Prostate gland (tissue), 2 donors: ENCODE results near the gene RIMBP2. TPM values are rescaled to one million over a fixed set of nuclear protein-coding genes. Genes with fewer than 3 reads are reported as not detected.

Experiments used
- DNase-seq: peaks from one replicate; pipeline ENCODE4 v3.0.0-alpha.2; 2019; ENCODE audit warnings: low spot score
- H3K27ac ChIP-seq, 2 donors: fragments of 200-600 bp; sonication (generic); 2 replicates each; pipeline ENCODE4 v1.5.1; 2017 to 2019
- H3K27me3 ChIP-seq: fragments of 200-600 bp; sonication (generic); replicated peaks from 2 replicates; pipeline ENCODE4 v1.5.1; 2019; ENCODE audit not compliant: insufficient read depth
- H3K36me3 ChIP-seq, 2 donors: fragments of 200-600 bp; sonication (generic); 1 replicate in 1 of 2; 2 replicates in 1 of 2; pipeline versions ENCODE4 v1.5.1 to v1.8.1; 2017 to 2019
- H3K4me1 ChIP-seq: fragments of 200-600 bp; sonication (generic); replicated peaks from 2 replicates; pipeline ENCODE4 v1.5.1; 2019
- H3K4me3 ChIP-seq, 2 donors: fragments of 200-600 bp; sonication (generic); 2 replicates each; pipeline ENCODE4 v1.5.1; 2017 to 2019
- H3K9me3 ChIP-seq: fragments of 200-600 bp; sonication (generic); 2 replicates; pipeline ENCODE4 v1.5.1; 2017
- POLR2A ChIP-seq: fragments of 450-650 bp; IDR thresholded peaks from one replicate; pipeline ENCODE4 v1.6.1; 2016; ENCODE audit warnings: antibody characterized with exemption, mild to moderate bottlenecking
- POLR2AphosphoS5 ChIP-seq: sonication (generic); formaldehyde crosslinking; IDR thresholded peaks from one replicate; pipeline ENCODE4 v1.6.1; 2017; ENCODE audit warnings: antibody characterized with exemption
- WGBS: methylation state at CpG from one replicate; pipeline ENCODE4 v1.1.5; 2018; 5-methylcytosine and 5-hydroxymethylcytosine counted together
- intact Hi-C: fragments of 100-400 bp; cut with DNase I; formaldehyde crosslinking; loops from one replicate; pipeline ENCODE4 v1.14.2; 2022
- total RNA-seq, 2 donors: library from RNA; depleted of rRNA; stranded (reverse); fragments of >200 nt; gene quantifications; one replicate each; pipeline ENCODE4 v1.1.0, GENCODE V29; 2016
- TF ChIP-seq, protein P1 (sequence below), 4 experiments: fragments of 200-600 bp in 2 of 4; fragments of 450-650 bp in 2 of 4; sonication (generic) in 2 of 4; IDR thresholded peaks; 1 replicate in 3 of 4; 2 replicates in 1 of 4; pipeline ENCODE4 v1.5.1; 2016 to 2019; ENCODE audit warnings: antibody characterized with exemption in 4 of 4, mild to moderate bottlenecking in 2 of 4, moderate library complexity in 2 of 4

RIMBP2 gene
- total RNA-seq, 2 donors from 2014 or later, result 0.96 to 7.0 TPM

DNA sequence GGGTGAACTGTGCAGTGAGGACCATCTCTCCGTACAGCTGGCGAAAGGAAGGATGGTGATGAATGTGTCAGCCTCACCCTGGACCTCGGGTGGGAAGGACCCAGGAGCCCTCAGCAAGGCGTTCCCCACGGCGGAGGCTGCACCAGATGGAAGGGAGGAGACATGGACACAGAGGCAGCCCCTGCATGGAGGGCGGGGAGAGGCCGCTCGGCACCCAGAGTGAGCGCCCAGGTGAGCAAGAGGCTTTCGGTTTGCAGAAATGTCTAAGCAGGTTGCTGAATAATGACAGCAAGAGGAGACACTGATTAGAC lies 268.5 kb downstream of the RIMBP2 start:
- DNase-seq, result no peak
- Histone ChIP-seq H3K27ac (no peak overlapping the region), H3K4me1 (no peaks in the 10 kb centered on the region), H3K36me3 (no peaks in the 10 kb centered on the region), H3K9me3 (no peaks in the 10 kb centered on the region), H3K4me3 (no peak overlapping the region), H3K27me3 (no peaks in the 10 kb centered on the region)
- WGBS, result 89% methylated on average over 11 of the region's 11 CpGs
- intact Hi-C loops, result no loop called here
- TF ChIP-seq POLR2AphosphoS5, result no peak
- TF ChIP-seq, protein P1, sequence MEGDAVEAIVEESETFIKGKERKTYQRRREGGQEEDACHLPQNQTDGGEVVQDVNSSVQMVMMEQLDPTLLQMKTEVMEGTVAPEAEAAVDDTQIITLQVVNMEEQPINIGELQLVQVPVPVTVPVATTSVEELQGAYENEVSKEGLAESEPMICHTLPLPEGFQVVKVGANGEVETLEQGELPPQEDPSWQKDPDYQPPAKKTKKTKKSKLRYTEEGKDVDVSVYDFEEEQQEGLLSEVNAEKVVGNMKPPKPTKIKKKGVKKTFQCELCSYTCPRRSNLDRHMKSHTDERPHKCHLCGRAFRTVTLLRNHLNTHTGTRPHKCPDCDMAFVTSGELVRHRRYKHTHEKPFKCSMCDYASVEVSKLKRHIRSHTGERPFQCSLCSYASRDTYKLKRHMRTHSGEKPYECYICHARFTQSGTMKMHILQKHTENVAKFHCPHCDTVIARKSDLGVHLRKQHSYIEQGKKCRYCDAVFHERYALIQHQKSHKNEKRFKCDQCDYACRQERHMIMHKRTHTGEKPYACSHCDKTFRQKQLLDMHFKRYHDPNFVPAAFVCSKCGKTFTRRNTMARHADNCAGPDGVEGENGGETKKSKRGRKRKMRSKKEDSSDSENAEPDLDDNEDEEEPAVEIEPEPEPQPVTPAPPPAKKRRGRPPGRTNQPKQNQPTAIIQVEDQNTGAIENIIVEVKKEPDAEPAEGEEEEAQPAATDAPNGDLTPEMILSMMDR (IDR thresholded peaks at IDR 0.05), result no peak

DNA sequence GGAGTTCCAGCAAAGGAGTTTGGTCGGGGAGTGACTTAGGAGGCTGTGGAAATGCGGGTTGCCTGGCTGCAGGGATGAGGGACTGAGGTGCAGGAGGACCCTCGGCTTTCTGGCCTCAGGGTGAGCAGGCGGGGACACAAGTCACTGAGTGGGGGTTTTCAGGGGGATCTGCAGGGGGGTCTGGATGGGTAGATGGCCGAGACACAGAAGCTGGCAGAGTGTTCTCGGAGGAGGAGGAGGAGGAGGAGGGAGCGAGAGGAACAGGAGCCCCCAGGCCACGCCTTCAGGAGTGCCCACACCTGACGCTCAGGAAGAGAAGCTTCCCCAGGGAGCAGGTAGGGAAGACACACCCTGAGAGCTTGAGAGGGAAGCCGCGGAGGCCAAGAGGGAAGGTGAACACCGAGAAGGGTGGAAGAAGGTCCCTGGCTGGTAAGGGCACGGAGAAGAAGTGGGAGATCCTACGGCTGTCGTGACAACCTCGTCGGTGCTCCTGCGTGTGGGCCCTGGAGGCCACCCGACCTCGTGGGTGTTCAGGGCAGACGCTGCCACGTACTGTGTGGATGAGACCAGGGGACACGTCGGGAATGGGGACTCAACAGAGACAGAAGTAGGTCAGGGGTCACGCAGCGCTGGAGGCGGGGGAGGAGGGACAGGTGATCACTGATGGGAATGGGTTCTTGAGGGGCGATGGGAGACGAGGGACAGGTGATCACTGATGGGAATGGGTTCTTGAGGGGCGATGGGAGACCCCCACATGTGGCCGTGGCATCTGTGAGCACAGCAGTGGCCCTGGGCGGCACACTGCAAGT lies 269.0 kb downstream of the RIMBP2 start:
- Histone ChIP-seq H3K4me3 (no peak overlapping the region), H3K4me1 (no peaks in the 10 kb centered on the region), H3K27me3 (no peaks in the 10 kb centered on the region), H3K27ac (no peak overlapping the region), H3K36me3 (no peaks in the 10 kb centered on the region), H3K9me3 (no peaks in the 10 kb centered on the region)
- TF ChIP-seq, protein P1 (IDR thresholded peaks at IDR 0.05), result no peak
- TF ChIP-seq POLR2AphosphoS5 (no peak), POLR2A (no peak)
- WGBS, result 84% methylated on average over 32 of the region's 32 CpGs
- intact Hi-C loops, result no loop called here
- DNase-seq, result no peak

DNA sequence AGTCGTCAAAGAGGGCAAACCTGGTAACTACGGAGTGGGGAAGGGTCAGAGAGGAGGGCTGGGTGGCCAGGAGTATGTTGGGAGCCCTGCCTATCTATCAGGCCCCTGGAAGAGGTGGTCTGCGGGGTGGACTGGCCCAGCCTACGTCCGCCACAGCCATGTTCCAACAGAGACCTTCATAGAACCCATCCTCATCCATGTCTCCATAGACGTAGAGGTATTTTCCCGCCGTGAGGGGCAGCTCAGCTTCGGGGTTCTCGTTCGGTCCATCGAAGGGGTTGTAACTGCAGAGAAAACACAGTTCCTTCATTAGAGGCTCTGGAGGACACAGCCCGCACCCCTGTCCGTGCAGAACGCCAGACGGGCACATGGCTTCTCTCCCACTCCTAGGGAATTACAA lies 271.1 kb downstream of the RIMBP2 start:
- WGBS, result 86% methylated on average over 16 of the region's 16 CpGs
- intact Hi-C loops, result no loop called here
- no peak overlapping the region for H3K27ac ChIP-seq
- H3K4me1 ChIP-seq, result no peaks in the 10 kb centered on the region
- TF ChIP-seq POLR2A, result no peak
- no peaks in the 10 kb centered on the region for H3K27me3 ChIP-seq
- no peaks in the 10 kb centered on the region for H3K36me3 ChIP-seq
- DNase-seq, result no peak
- no peaks in the 10 kb centered on the region for H3K9me3 ChIP-seq
- no peak overlapping the region for H3K4me3 ChIP-seq

DNA sequence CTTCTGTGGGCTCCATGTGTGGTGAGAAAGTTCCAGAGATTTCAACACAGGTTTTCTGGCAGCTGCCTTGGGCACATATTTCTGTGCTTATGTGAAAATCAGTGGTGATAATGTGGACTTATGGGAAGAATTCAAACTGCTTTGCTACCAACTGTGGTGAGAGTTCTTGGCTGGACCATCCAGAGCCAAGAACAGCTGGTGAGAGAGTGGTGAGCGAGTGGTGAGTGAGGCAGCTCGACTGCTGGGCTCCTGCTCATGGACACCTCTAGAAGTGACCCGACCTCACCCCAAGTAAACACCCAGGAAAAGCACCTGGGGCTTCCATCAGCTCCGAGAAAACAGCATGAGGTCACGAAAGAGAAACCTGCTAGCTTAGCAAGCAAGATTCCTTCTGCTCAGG lies 272.0 kb downstream of the RIMBP2 start:
- no peak for DNase-seq
- intact Hi-C loops, result no loop called here
- Histone ChIP-seq H3K36me3 (no peaks in the 10 kb centered on the region), H3K27me3 (no peaks in the 10 kb centered on the region), H3K4me3 (no peak overlapping the region), H3K9me3 (no peaks in the 10 kb centered on the region), H3K4me1 (no peaks in the 10 kb centered on the region), H3K27ac (no peak overlapping the region)
- TF ChIP-seq, protein P1 (IDR thresholded peaks at IDR 0.05), result no peak
- no peak for TF ChIP-seq POLR2AphosphoS5
- 80% methylated on average over 2 of the region's 5 CpGs for WGBS

DNA sequence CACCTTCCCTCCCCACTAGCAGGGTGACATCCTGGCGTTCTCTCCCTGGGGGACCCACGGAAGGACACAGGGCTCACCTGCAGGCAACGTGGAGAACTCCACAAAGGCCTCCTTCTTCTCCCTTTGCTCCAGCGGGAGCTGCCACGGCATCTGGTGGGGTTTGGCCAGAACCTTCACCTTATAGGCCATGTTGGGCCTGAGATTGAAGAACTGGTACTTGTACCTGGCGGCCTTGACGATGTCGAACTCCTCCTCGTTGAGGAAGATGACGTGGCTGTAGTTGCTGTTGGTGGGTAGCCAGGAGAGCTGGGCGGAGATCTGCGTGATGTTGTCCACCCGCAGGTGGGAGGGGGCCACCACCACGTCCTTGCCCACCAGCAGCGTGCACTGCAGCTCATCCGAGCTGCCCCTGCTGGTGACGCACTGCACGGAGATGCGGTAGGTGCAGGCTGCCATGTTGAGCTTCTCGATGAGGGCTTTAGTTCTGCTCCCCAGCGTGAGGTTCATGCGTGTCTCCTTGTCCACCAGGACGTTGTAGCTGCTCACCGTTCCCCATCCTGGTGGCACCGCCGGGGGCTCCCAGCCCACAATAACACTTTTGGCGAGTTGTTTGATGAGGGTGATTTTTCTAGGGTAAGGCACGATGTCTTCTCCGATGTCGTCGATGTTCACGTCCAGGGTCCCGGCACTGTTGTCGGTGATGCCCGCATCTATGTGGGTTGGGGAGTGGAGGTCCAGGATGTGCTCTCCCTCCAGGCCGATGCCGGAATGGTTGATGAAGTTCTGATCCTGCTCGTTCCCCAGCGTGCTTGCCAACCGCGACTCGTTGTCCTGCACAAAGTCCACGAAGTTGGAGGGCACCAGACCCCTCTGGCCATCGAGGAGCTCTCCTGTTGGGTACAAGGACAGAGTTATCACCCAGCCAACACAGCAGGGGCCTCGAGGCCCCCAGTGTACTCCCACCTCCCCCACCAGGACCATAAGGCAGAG lies 274.0 kb downstream of the RIMBP2 start:
- WGBS, result 93% methylated on average over 45 of the region's 45 CpGs
- H3K9me3 ChIP-seq, result no peaks in the 10 kb centered on the region
- H3K4me1 ChIP-seq, result no peaks in the 10 kb centered on the region
- DNase-seq, result no peak
- H3K36me3 ChIP-seq, result no peaks in the 10 kb centered on the region
- no peaks in the 10 kb centered on the region for H3K27me3 ChIP-seq
- no peak overlapping the region for H3K27ac ChIP-seq
- no peak overlapping the region for H3K4me3 ChIP-seq
- TF ChIP-seq, protein P1 (IDR thresholded peaks at IDR 0.05), result no peak
- no peak for TF ChIP-seq POLR2A
- no peak for TF ChIP-seq POLR2AphosphoS5
- intact Hi-C loops, result no loop called here
